Prostate gland (tissue), 2 donors: ENCODE data around the gene ARHGEF28. TPM values are rescaled to one million over a fixed set of nuclear protein-coding genes. Genes with fewer than 3 reads are reported as not detected.

Experiments used
- DNase-seq: peaks from one replicate; pipeline ENCODE4 v3.0.0-alpha.2; 2019; ENCODE audit warnings: low spot score
- H3K27ac ChIP-seq, 2 donors: fragments of 200-600 bp; sonication (generic); 2 replicates each; pipeline ENCODE4 v1.5.1; 2017 to 2019
- H3K27me3 ChIP-seq: fragments of 200-600 bp; sonication (generic); replicated peaks from 2 replicates; pipeline ENCODE4 v1.5.1; 2019; ENCODE audit not compliant: insufficient read depth
- H3K36me3 ChIP-seq, 2 donors: fragments of 200-600 bp; sonication (generic); 1 replicate in 1 of 2; 2 replicates in 1 of 2; pipeline versions ENCODE4 v1.5.1 to v1.8.1; 2017 to 2019
- H3K4me1 ChIP-seq: fragments of 200-600 bp; sonication (generic); replicated peaks from 2 replicates; pipeline ENCODE4 v1.5.1; 2019
- H3K4me3 ChIP-seq, 2 donors: fragments of 200-600 bp; sonication (generic); 2 replicates each; pipeline ENCODE4 v1.5.1; 2017 to 2019
- H3K9me3 ChIP-seq: fragments of 200-600 bp; sonication (generic); 2 replicates; pipeline ENCODE4 v1.5.1; 2017
- CTCF ChIP-seq, 4 experiments: fragments of 200-600 bp in 2 of 4; fragments of 450-650 bp in 2 of 4; sonication (generic) in 2 of 4; IDR thresholded peaks; 1 replicate in 3 of 4; 2 replicates in 1 of 4; pipeline ENCODE4 v1.5.1; 2016 to 2019; ENCODE audit warnings: antibody characterized with exemption in 4 of 4, mild to moderate bottlenecking in 2 of 4, moderate library complexity in 2 of 4
- POLR2A ChIP-seq: fragments of 450-650 bp; IDR thresholded peaks from one replicate; pipeline ENCODE4 v1.6.1; 2016; ENCODE audit warnings: antibody characterized with exemption, mild to moderate bottlenecking
- POLR2AphosphoS5 ChIP-seq: sonication (generic); formaldehyde crosslinking; IDR thresholded peaks from one replicate; pipeline ENCODE4 v1.6.1; 2017; ENCODE audit warnings: antibody characterized with exemption
- WGBS: methylation state at CpG from one replicate; pipeline ENCODE4 v1.1.5; 2018; 5-methylcytosine and 5-hydroxymethylcytosine counted together
- intact Hi-C: fragments of 100-400 bp; cut with DNase I; formaldehyde crosslinking; loops from one replicate; pipeline ENCODE4 v1.14.2; 2022
- total RNA-seq, 2 donors: library from RNA; depleted of rRNA; stranded (reverse); fragments of >200 nt; gene quantifications; one replicate each; pipeline ENCODE4 v1.1.0, GENCODE V29; 2016

Gene ARHGEF28
- total RNA-seq: 10 to 100 TPM; 18.9 to 28.3 TPM

- intact Hi-C loops: loop anchor here (5.0 kb wide), 1 partner anchor 126 kb away; no protein-coding TSS in a partner anchor
- H3K27me3 ChIP-seq: no peaks in the 10 kb centered on the region
- no peaks in the 10 kb centered on the region for H3K9me3 ChIP-seq
- peak within 1 kb of the TSS; percentile 66 to 73 for H3K27ac ChIP-seq
- TF ChIP-seq POLR2AphosphoS5 (no peak), CTCF (IDR thresholded peaks at IDR 0.05) (peak in 1 of 4 experiments; percentile 6), POLR2A (peak; percentile 74)
- WGBS: 2% methylated on average over 59 of the region's 92 CpGs
- H3K36me3 ChIP-seq: no peaks in the 10 kb centered on the region
- DNase-seq: peak; percentile 68
- H3K4me1 ChIP-seq: no peaks in the 10 kb centered on the region
- peak within 1 kb of the TSS; percentile 50 to 52 for H3K4me3 ChIP-seq
Observed at GRCh38 chr5:73625944-73626811, at the start of gene ARHGEF28. ARHGEF28 (plus strand) TSS chr5:73626196; CDS start chr5:73684852, 58,656 bp downstream.

- Histone ChIP-seq H3K36me3 (no peaks in the 10 kb centered on the region), H3K27me3 (no peaks in the 10 kb centered on the region), H3K4me1 (no peaks in the 10 kb centered on the region), H3K27ac (no peak overlapping the region), H3K4me3 (no peak overlapping the region), H3K9me3 (no peaks in the 10 kb centered on the region)
- TF ChIP-seq POLR2AphosphoS5 (no peak), POLR2A (no peak), CTCF (IDR thresholded peaks at IDR 0.05) (no peak)
- no peak for DNase-seq
- intact Hi-C loops: no loop called here
- 81% methylated on average over 3 of the region's 3 CpGs for WGBS
Observed at GRCh38 chr5:73582285-73583145, 43.5 kb upstream of the ARHGEF28 start.

- Histone ChIP-seq H3K36me3 (no peaks in the 10 kb centered on the region), H3K27ac (no peak overlapping the region), H3K4me3 (no peak overlapping the region), H3K27me3 (no peaks in the 10 kb centered on the region), H3K4me1 (no peaks in the 10 kb centered on the region), H3K9me3 (no peaks in the 10 kb centered on the region)
- TF ChIP-seq POLR2AphosphoS5 (no peak), POLR2A (no peak), CTCF (IDR thresholded peaks at IDR 0.05) (no peak)
- 38% methylated on average over 1 of the region's 1 CpG for WGBS
- intact Hi-C loops: no loop called here
- DNase-seq: no peak
Observed at GRCh38 chr5:73587923-73588322, 38.1 kb upstream of the ARHGEF28 start.

- intact Hi-C loops: loop anchor here (1.0 kb wide), 1 partner anchor 201 kb away; no protein-coding TSS in a partner anchor
- 49% methylated on average over 4 of the region's 4 CpGs for WGBS
- H3K4me1 ChIP-seq: no peaks in the 10 kb centered on the region
- TF ChIP-seq POLR2A (no peak), CTCF (IDR thresholded peaks at IDR 0.05) (peak; percentile 74 to 97 (median 92)), POLR2AphosphoS5 (peak; percentile 22)
- no peaks in the 10 kb centered on the region for H3K27me3 ChIP-seq
- no peak overlapping the region for H3K4me3 ChIP-seq
- H3K27ac ChIP-seq: no peak overlapping the region
- no peaks in the 10 kb centered on the region for H3K9me3 ChIP-seq
- peak; percentile 82 for DNase-seq
- no peaks in the 10 kb centered on the region for H3K36me3 ChIP-seq
Observed at GRCh38 chr5:73591102-73591695, 34.8 kb upstream of the ARHGEF28 start.
